ENCODE measurements around the gene SRP68.

- no peak for TF ChIP-seq CTCF (conservative IDR thresholded peaks at IDR 0.05 in 1 of 2, IDR thresholded peaks at IDR 0.05 in 1 of 2; ENCODE audit: low read depth in 1 of 2, low read length in 2 of 2)
- no peak for TF ChIP-seq EZH2 (IDR thresholded peaks at IDR 0.05; ENCODE audit: low read length, missing control alignments)
These were observed 30.6 kb upstream of the SRP68 start for GRCh38 chr17:76102944-76103273.
